Activated CD4-positive, alpha-beta T cell treated with anti-CD3 and anti-CD28 coated beads, Interleukin-2, amount 10 ng/mL, durations not matched to agents 24 days and 14 days (primary cell): Measurements from ENCODE around the gene LGALSL. TPM values are rescaled to one million over a fixed set of nuclear protein-coding genes. Genes with fewer than 3 reads are reported as not detected.

Source experiments
- total RNA-seq: library from RNA; stranded (reverse); gene quantifications from 2 replicates; pipeline ENCODE4 v1.2.3, GENCODE V29; 2022

The LGALSL gene
- total RNA-seq, 1 donor from 2014 or later = 2.8 TPM

Other genes starting within 250 kb of the LGALSL start
- gene AFTPH, start 70.2 kb downstream of the LGALSL start, total RNA-seq = 39.1 and 39.6 TPM in 2 replicates
- gene SERTAD2, start 199.8 kb downstream of the LGALSL start, total RNA-seq = 24.6 and 26.7 TPM in 2 replicates